ENCODE data around the gene WIPI1.

The WIPI1 gene

DNA sequence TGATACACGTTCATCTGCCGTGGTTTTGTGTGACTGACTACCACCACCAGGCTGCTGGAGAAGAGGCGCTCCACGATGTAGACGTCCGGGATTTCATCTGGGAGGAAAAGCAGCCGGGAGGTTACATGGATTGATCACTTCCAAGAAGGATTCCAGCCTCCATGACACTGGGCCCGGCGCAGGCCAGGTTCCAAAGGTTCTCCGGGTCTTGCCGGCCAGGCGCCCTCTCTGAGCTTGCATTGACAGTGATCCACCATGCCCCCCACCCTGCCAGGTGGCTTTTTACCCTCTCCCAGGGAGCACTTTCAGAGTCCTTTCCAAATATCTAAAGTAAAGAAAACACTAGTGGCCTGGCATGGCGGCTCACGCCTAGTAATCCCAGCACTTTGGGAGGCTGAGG is 6.5 kb downstream of the WIPI1 start:
- Histone ChIP-seq H3K27ac (replicated peaks) (no peak overlapping the region), H3K27me3 (ENCODE audit: insufficient read depth, poor library complexity, severe bottlenecking) (no peaks in the 10 kb centered on the region), H3K4me3 (replicated peaks; ENCODE audit: insufficient read depth, low read length) (no peak overlapping the region)
- TF ChIP-seq CTCF (IDR thresholded peaks at IDR 0.05; ENCODE audit: insufficient read depth, low read length) (no peak), POLR2AphosphoS5 (IDR thresholded peaks at IDR 0.05; ENCODE audit: low read depth) (no peak), SPI1 (IDR thresholded peaks at IDR 0.05; ENCODE audit: borderline replicate concordance, low read depth) (no peak), GABPA (IDR thresholded peaks at IDR 0.05; ENCODE audit: low read depth) (no peak), REST (IDR thresholded peaks at IDR 0.05; ENCODE audit: insufficient replicate concordance, low read depth) (no peak)
- DNase-seq (ENCODE audit: low read depth in 1 of 2, low spot score in 1 of 2): no peak

GRCh38 chr17:68450391-68450790 is 6.9 kb downstream of the WIPI1 start:
- no peak overlapping the region for H3K4me3 ChIP-seq (replicated peaks; ENCODE audit: insufficient read depth, low read length)
- H3K27ac ChIP-seq (replicated peaks): no peak overlapping the region
- no peak for DNase-seq (ENCODE audit: low read depth in 1 of 2, low spot score in 1 of 2)
- no peaks in the 10 kb centered on the region for H3K27me3 ChIP-seq (ENCODE audit: insufficient read depth, poor library complexity, severe bottlenecking)
- no peak for TF ChIP-seq SPI1 (IDR thresholded peaks at IDR 0.05; ENCODE audit: borderline replicate concordance, low read depth)

GRCh38 chr17:68449021-68449739 is 8.1 kb downstream of the WIPI1 start:
- no peak overlapping the region for H3K27ac ChIP-seq (replicated peaks)
- H3K4me3 ChIP-seq (replicated peaks; ENCODE audit: insufficient read depth, low read length): no peak overlapping the region
- no peaks in the 10 kb centered on the region for H3K27me3 ChIP-seq (ENCODE audit: insufficient read depth, poor library complexity, severe bottlenecking)
- DNase-seq (ENCODE audit: low read depth in 1 of 2, low spot score in 1 of 2): no peak
- TF ChIP-seq SPI1 (IDR thresholded peaks at IDR 0.05; ENCODE audit: borderline replicate concordance, low read depth): no peak
- no peak for TF ChIP-seq REST (IDR thresholded peaks at IDR 0.05; ENCODE audit: insufficient replicate concordance, low read depth)
- TF ChIP-seq CTCF (IDR thresholded peaks at IDR 0.05; ENCODE audit: insufficient read depth, low read length): no peak
- TF ChIP-seq POLR2AphosphoS5 (IDR thresholded peaks at IDR 0.05; ENCODE audit: low read depth): no peak
- no peak for TF ChIP-seq GABPA (IDR thresholded peaks at IDR 0.05; ENCODE audit: low read depth)

- Histone ChIP-seq H3K27me3 (ENCODE audit: insufficient read depth, poor library complexity, severe bottlenecking) (no peaks in the 10 kb centered on the region), H3K27ac (replicated peaks) (no peak overlapping the region), H3K4me3 (replicated peaks; ENCODE audit: insufficient read depth, low read length) (no peak overlapping the region)
- no peak for DNase-seq (ENCODE audit: low read depth in 1 of 2, low spot score in 1 of 2)
- no peak for TF ChIP-seq REST (IDR thresholded peaks at IDR 0.05; ENCODE audit: insufficient replicate concordance, low read depth)
- TF ChIP-seq GABPA (IDR thresholded peaks at IDR 0.05; ENCODE audit: low read depth): no peak
- TF ChIP-seq CTCF (IDR thresholded peaks at IDR 0.05; ENCODE audit: insufficient read depth, low read length): no peak
- no peak for TF ChIP-seq POLR2AphosphoS5 (IDR thresholded peaks at IDR 0.05; ENCODE audit: low read depth)
- TF ChIP-seq SPI1 (IDR thresholded peaks at IDR 0.05; ENCODE audit: borderline replicate concordance, low read depth): no peak
Measured at GRCh38 chr17:68446626-68447041, 10.7 kb downstream of the WIPI1 start.

Data from HL-60 (cell line).